GM19035 (cell line): ENCODE results near the gene DCPS.
A peak's percentile ranks its signal among the peaks of the same experiment; 100 is the strongest.
"Not testable (repeated sequence)": the region's sequence is repeated elsewhere in the genome, so short reads cannot be mapped to it uniquely, and the experiment has no call there.

Source experiments
- ATAC-seq: cut with Tn5 transposase; IDR thresholded peaks from one replicate; pipeline ENCODE4 v1.9.1; 2021; ENCODE audit not compliant: unreplicated experiment

DCPS gene

DNA sequence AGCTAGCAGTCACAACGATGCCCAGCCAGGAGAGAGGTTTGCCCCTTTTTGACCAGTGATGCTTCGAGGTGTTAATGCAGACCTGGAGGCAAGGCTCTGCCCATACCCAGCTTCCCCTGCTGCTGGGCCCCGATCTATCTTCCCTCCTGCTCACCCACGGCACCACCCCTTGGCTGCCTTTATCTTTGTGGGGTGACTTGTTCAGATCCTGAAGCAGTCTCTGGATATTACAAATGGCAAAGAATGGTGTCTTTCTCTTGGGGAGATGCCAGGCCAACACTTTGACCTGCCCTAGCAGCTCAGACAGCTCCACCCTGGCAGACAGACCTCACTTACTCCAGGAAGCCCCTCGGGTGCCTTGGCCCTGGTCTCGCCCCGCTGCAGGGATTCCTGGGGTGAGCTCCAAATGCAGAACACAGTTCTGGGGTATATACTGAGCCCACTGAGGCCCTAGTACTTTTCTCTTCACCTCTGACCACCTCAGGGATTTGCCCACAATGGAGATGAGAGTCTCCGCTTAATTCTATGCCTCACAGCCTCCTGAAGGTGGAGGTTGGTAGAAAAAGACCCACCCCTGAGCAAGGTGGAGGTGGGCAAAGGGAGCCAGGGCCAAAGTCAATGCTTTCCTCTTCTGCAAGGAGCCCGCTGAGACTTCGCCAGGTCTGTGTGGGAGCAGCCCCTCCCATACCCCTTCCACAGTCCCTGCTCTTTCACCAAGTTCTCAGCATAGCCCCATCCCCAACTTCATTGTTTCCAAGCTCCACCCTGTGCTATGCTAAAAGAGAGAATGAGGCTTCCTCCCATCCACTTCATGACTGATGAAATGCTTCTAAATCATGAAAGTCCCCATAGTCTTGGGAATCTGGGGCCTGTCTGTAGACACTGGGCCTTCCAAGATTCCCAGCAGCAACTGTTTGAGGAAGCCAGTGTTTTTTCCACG, 40.6 kb downstream of the DCPS start:
- ATAC-seq: no peak

DNA sequence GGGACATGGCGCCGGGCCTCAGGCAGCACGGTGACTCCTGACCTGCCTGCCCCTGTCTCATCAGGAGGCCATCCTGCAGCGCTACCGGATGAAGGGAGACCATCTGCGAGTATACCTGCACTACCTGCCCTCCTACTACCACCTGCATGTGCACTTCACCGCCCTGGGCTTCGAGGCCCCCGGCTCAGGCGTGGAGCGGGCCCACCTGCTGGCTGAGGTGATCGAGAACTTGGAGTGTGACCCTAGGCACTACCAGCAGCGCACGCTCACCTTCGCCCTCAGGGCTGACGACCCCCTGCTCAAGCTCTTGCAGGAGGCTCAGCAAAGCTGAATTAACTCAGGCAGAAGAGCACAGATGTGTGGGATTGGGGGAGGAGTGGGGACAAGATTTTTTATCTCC, 41.4 kb downstream of the DCPS start:
- no peak for ATAC-seq

DNA sequence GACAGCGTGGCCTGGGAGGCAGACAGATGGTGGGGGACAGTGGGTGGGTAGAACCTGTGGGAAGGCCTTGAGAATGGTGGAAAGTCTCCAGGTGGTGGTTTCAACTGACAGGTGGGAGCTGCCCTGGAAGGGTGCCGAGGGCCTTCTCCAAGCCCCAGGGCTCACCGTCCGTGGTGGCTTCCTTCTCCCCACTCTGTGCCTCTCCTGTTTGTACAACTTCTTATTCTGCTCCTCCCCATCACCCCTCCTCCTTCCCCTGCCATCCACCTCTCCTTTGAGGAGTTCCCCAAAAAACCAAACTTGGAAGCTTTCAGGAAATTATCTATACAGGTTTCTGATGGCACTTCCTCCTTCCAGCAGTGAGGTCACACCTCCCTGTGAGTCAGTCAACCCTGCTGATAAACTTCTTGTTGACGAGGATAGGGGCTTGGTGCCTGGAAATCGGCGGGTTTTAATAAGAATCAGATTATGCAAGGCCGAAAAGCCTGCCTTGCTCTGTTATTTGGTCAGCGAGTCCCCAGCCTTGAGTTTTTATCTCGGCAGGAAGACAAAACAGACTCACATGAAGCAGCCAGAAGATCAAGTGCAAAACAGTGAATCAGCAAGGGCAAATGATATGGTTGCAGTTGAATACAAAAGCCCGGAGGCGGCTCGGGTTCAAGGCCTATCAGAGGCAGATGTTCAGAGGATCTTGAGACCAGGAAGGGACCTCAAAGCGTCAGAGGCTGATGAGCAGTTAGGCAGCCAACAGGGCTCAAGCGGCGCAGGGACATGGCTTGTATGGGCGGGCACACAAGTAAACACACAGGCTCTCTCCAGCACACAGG, 42.1 kb downstream of the DCPS start:
- ATAC-seq: no peak

GRCh38 chr11:126346586-126346940, 42.7 kb downstream of the DCPS start:
- ATAC-seq: no peak

GRCh38 chr11:126346946-126347345, 43.1 kb downstream of the DCPS start:
- ATAC-seq: not testable (repeated sequence)

DNA sequence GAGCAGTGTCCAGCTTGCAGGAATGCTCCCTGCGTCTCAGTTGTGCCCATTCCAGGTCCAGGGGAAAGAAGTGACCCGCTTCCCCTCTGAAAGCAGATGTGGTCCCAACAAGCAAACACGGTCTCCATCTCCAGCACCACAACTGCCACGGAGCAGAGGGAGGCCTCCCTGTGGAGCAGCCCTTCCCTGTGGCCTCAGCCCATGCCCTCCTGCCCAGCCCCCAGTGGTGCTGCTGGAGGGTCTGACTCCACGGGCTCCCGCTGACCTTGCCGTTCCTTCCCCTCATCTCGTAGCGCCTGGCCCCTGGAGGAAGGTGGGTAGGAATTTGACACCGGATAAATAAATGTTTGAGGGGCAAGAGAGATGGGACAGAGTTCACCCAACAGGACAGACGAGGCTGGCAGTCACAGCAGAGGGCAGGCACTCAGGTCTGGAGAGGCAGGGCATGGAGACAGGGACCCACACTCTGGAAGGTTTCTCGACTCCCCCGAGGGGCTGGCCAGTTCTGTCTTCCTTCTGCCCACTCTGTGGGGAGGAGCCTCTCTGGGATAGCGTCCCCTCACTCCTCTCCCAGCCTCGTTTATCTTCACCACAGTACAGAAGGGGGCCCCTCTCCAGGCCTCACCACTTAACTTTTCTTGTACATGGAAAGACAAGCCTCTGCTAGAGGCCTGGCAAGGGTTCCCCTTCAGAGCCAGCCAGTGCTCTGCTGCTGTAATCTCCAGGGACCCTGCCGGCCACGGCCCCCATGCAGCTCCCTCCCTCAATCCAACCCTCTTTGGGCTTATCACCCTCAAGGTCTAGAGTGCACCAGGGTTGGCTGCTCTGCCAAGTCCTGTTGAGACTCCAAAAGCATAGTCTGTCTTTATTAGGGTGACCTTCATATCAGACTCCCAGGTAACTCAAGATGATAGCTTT, 44.1 kb downstream of the DCPS start:
- no peak for ATAC-seq

DNA sequence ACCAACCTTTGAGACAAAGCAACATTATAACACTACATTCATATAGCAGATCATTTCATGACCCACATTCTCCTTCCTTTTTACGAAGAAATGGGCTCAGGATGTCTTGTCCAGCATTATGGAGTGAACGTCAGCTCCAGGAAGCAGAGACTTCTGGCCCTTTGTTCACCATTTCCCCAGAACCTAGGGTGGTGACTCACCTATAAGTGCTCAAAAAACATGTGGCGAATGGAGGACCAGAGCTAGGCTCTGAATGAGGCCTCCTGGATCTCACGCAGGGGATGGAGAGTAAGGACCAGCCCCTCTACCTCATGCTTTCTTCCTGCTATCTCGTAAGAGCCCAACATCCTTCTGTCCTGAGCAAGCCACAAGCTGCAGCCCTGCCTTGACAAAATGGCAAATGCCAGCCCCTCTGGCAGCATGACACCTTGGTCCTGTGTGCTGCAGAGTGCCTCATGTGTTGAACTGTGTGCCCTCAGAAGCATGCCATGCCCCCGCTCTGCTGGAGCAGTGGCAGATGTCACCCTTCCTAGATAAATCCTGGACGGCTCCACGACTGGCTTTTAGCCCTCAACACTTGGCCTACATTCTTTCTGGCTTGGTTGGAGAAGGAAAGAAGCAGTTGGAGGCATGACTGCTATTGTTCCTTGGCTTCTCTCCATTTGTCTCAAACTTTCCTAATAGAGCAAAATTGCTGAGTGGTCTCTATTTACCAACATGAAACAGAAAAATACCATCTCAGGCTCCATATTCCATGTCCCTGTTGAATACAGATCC, 45.1 kb downstream of the DCPS start:
- no peak for ATAC-seq

- ATAC-seq: no peak
These were observed 47.0 kb downstream of the DCPS start for GRCh38 chr11:126350836-126351235.

DNA sequence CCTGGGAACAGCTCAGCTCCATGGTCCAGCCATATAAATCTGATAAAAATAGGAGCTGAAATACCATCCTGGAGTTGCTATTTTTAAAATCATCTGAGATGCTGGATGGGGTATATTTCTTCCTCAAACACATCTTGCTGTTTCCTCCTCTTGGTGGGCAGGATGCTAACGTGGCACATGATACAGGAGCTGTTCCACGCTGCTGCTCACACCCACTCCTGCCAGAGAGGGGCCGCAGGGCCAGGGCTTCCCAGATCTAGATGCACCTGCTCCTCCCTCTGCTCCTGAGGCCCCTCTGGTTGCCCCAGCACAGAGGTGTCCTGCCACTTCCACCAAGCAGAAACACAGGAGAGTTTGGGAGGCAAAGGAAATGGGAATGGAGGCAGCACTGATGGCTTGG, 48.3 kb downstream of the DCPS start:
- no peak for ATAC-seq

GRCh38 chr11:126352934-126353801, 49.3 kb downstream of the DCPS start:
- no peak for ATAC-seq

DNA sequence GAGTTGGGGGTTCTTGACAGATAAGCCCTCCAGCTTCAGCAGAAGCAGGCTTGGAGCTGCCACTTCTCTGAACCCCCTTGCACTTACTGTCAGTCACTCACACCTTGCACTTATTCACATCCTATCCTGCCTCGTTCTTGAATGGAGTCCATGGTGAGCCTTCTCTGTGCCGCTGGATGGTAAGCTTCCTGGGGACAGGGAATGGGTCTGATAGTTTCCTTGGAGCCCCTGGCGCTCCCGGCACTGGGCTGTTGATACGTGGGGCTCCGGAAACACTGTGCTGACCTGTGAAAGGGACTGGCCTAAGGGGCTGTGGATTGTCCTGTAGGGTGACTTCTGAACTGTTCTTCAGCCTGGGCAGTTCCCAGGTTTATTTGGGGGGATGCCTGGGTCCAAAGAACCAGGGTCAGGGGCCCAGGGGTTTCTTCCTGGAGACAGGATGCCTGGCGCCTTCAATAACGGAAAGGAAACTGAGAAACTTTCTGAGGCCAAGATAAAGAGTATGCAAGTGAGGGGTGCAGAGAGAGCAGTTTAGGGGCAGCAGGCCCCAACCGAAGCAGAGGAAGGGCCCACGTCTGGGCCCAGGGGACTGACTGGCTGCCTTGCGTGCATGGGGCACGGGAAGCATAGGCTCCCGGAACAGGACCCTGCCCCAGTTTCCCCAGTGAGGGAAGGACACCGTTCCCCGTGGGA, 50.9 kb downstream of the DCPS start:
- peak; percentile 39 for ATAC-seq

GRCh38 chr11:126355324-126355925, 51.6 kb downstream of the DCPS start, which contains the start of gene ST3GAL4:
ST3GAL4 (plus strand) TSS chr11:126355686; CDS start chr11:126406156, 50,470 bp downstream.
- peak; percentile 65 for ATAC-seq

GRCh38 chr11:126355926-126356897, 52.4 kb downstream of the DCPS start:
- ATAC-seq: peak; percentile 18

DNA sequence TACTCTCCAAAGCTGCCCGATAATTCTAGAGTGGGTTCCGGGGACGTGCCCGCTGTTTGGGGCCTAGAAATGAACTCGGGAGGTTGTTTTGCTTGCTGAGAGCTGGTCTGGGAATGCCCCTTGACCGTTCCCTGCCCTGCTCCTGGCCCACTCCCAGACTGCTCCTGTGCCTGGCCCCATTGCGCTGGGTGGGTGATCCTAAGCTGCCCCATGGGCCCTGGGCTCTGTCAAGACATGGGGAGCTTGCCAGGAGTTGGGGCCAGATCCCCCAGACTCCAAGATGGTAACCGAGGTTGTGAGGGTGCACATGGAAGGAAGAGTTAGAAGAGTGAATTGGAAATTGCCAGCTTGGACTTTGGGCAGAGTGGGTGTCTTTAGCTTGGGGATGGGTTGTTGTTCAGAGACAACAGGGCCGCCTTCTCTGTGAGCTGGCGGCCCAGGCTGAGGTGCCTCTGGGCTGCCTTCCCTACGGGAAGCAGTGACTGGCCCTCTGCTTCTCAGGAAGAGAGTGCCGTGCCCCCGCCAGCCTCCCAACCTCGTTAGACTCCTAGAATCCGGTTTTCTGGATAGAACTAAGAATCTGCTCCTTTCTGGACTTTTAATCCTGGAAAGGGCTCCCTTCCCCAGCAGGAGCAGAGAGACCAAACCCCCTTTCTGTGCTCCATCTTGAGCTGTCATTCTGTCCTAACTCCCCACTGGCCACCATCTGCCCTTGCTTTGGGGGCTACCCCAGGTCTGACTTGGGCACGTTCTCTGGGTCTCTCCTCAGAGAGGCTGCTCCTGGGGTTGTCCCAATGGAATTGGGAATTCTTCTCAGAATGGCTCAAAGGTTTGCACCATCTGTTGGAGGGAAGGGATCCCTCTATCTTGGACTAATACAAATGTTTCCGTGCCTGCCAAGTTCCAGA, 53.4 kb downstream of the DCPS start:
- ATAC-seq: no peak

DNA sequence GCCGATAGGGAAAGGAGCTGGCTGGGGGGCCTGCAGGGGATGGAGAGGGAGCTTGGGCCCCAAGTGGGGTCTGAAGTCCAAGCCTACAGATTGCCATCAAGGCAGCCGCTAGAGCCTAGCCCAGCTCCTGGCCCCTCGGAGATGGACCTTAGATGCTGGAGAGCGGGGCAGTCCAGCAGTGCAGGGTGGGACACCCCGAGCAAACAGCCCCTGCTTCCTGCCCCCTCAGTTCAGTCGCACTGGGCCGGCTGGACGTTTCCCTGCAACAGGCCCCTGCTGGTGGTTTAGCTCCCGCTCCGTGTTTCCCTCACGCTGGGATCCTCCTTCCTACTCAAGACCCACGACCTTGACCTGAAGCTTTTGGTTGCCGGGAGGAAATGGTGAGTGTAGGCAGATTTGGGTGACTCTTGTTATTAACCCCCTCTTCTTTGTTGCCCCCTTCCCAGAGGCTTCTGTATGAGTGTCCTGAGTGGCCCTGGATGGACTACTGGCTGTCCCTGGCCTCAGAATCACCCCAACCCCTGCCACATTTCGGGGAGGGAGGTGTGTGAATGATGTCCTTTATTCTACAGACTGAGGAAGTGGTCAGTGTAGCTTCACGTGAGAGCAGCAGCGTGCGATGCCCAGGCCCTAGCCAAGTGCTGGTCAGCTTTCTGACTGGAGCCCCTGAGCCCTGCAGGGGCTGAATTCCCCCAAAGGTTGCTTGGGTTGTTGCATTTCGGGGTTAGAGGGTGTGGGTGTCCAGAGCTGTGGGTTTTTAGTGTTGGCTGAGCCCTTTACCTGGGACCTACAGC, 54.3 kb downstream of the DCPS start:
- no peak for ATAC-seq
